GM12892 (cell line): ENCODE results near the gene NALF2.

Experiments used
- POLR2A ChIP-seq: IDR thresholded peaks from 2 replicates; pipeline ENCODE4 v1.6.1; 2011; ENCODE audit warnings: low read depth, low read length, control low read depth
- POLR2AphosphoS5 ChIP-seq: IDR thresholded peaks from 2 replicates; pipeline ENCODE4 v1.6.1; 2011; ENCODE audit warnings: low read depth, low read length, control low read depth
- TAF1 ChIP-seq: IDR thresholded peaks from 2 replicates; pipeline ENCODE4 v1.6.1; 2011; ENCODE audit warnings: low read depth, mild to moderate bottlenecking, control low read depth, low read length, borderline replicate concordance

DNA sequence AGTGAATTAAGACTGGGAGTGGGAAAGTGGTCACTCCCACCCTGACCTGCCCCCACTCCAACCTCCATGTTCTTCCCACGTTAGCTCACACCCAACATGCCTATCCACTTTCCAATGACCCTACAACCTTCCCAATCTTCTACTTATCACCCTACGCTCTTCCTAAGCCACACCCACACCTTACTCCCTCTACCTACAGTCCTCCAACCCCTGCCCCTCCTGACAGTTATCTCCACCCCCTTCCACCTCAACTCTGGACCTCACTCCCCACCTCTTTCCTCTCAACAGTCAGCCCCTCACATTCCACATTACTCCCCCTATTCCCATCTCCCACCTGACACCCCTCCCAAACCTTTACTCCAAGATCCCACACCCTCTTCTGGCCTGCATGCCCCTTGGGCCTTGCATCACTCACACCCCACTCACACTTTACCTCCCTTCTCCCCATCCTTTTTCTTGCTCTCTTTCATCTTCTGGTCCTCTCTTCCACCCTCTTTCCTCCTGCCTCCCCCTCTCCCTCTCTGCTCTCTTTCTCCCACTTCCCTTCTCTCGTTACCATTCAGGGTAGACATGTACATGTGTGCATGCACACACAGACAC lies 6.9 kb downstream of the NALF2 start:
- TF ChIP-seq TAF1 (no peak), POLR2AphosphoS5 (no peak), POLR2A (no peak)
